ENCODE measurements around the gene ANKS3.

- TF ChIP-seq SIN3A (IDR thresholded peaks at IDR 0.05; ENCODE audit: low read depth), result no peak
- TF ChIP-seq, protein P1, sequence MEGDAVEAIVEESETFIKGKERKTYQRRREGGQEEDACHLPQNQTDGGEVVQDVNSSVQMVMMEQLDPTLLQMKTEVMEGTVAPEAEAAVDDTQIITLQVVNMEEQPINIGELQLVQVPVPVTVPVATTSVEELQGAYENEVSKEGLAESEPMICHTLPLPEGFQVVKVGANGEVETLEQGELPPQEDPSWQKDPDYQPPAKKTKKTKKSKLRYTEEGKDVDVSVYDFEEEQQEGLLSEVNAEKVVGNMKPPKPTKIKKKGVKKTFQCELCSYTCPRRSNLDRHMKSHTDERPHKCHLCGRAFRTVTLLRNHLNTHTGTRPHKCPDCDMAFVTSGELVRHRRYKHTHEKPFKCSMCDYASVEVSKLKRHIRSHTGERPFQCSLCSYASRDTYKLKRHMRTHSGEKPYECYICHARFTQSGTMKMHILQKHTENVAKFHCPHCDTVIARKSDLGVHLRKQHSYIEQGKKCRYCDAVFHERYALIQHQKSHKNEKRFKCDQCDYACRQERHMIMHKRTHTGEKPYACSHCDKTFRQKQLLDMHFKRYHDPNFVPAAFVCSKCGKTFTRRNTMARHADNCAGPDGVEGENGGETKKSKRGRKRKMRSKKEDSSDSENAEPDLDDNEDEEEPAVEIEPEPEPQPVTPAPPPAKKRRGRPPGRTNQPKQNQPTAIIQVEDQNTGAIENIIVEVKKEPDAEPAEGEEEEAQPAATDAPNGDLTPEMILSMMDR (IDR thresholded peaks at IDR 0.05 in 2 of 3, conservative IDR thresholded peaks at IDR 0.05 in 1 of 3; ENCODE audit: borderline replicate concordance in 1 of 3, insufficient read depth in 1 of 3, low read depth in 2 of 3, low read length in 2 of 3), result no peak
- no peak for TF ChIP-seq EZH2 (IDR thresholded peaks at IDR 0.05)
- TF ChIP-seq RAD21 (IDR thresholded peaks at IDR 0.05; ENCODE audit: low read depth), result no peak
- no peak for TF ChIP-seq POLR2A (IDR thresholded peaks at IDR 0.05; ENCODE audit: borderline replicate concordance, extremely low read depth, insufficient read depth, insufficient read length)
These were observed 57.2 kb downstream of the ANKS3 start for GRCh38 chr16:4676831-4677230.
